Measurements from ENCODE around the gene TMEM184A.

The TMEM184A gene

GRCh38 chr7:1529383-1530116 lies 26.5 kb downstream of the TMEM184A start:
- TF ChIP-seq EGR1 (IDR thresholded peaks at IDR 0.05) (no peak), USF1 (IDR thresholded peaks at IDR 0.05) (no peak), TAF1 (IDR thresholded peaks at IDR 0.05; ENCODE audit: low read depth) (no peak), CEBPB (IDR thresholded peaks at IDR 0.05) (no peak), REST (IDR thresholded peaks at IDR 0.05; ENCODE audit: low read depth) (no peak), ZBTB7A (IDR thresholded peaks at IDR 0.05; ENCODE audit: low read depth) (no peak), YY1 (IDR thresholded peaks at IDR 0.05; ENCODE audit: low read depth) (no peak), TEAD4 (IDR thresholded peaks at IDR 0.05) (no peak), TCF12 (IDR thresholded peaks at IDR 0.05; ENCODE audit: low read depth) (no peak), EP300 (IDR thresholded peaks at IDR 0.05; ENCODE audit: borderline replicate concordance) (no peak), RAD21 (IDR thresholded peaks at IDR 0.05; ENCODE audit: low read depth) (no peak), NFIC (IDR thresholded peaks at IDR 0.05) (no peak), FOXM1 (IDR thresholded peaks at IDR 0.05; ENCODE audit: borderline replicate concordance, low read depth) (no peak)

GRCh38 chr7:1526271-1526754 lies 29.7 kb downstream of the TMEM184A start:
- TF ChIP-seq REST (IDR thresholded peaks at IDR 0.05; ENCODE audit: low read depth) (no peak), RAD21 (IDR thresholded peaks at IDR 0.05; ENCODE audit: low read depth) (no peak), CREB1 (IDR thresholded peaks at IDR 0.05; ENCODE audit: low read depth) (no peak), TEAD4 (IDR thresholded peaks at IDR 0.05) (no peak), USF1 (IDR thresholded peaks at IDR 0.05) (no peak)

GRCh38 chr7:1525409-1525808 lies 30.6 kb downstream of the TMEM184A start:
- TF ChIP-seq TCF12 (IDR thresholded peaks at IDR 0.05; ENCODE audit: low read depth) (no peak), USF1 (IDR thresholded peaks at IDR 0.05) (no peak), EP300 (IDR thresholded peaks at IDR 0.05; ENCODE audit: borderline replicate concordance) (no peak), REST (IDR thresholded peaks at IDR 0.05; ENCODE audit: low read depth) (no peak), CEBPB (IDR thresholded peaks at IDR 0.05) (no peak), TAF1 (IDR thresholded peaks at IDR 0.05; ENCODE audit: low read depth) (no peak), ZBTB7A (IDR thresholded peaks at IDR 0.05; ENCODE audit: low read depth) (no peak), TEAD4 (IDR thresholded peaks at IDR 0.05) (no peak), CREB1 (IDR thresholded peaks at IDR 0.05; ENCODE audit: low read depth) (no peak), NFIC (IDR thresholded peaks at IDR 0.05) (no peak), FOXM1 (IDR thresholded peaks at IDR 0.05; ENCODE audit: borderline replicate concordance, low read depth) (no peak), RAD21 (IDR thresholded peaks at IDR 0.05; ENCODE audit: low read depth) (no peak), EGR1 (IDR thresholded peaks at IDR 0.05) (no peak), YY1 (IDR thresholded peaks at IDR 0.05; ENCODE audit: low read depth) (no peak)
- TF ChIP-seq, protein P1, sequence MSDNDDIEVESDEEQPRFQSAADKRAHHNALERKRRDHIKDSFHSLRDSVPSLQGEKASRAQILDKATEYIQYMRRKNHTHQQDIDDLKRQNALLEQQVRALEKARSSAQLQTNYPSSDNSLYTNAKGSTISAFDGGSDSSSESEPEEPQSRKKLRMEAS (IDR thresholded peaks at IDR 0.05), result no peak

GRCh38 chr7:1523844-1524243 lies 32.2 kb downstream of the TMEM184A start:
- TF ChIP-seq CREB1 (IDR thresholded peaks at IDR 0.05; ENCODE audit: low read depth) (no peak), FOXM1 (IDR thresholded peaks at IDR 0.05; ENCODE audit: borderline replicate concordance, low read depth) (no peak), TEAD4 (IDR thresholded peaks at IDR 0.05) (no peak), USF1 (IDR thresholded peaks at IDR 0.05) (no peak), CEBPB (IDR thresholded peaks at IDR 0.05) (no peak), EP300 (IDR thresholded peaks at IDR 0.05; ENCODE audit: borderline replicate concordance) (no peak), RAD21 (IDR thresholded peaks at IDR 0.05; ENCODE audit: low read depth) (no peak), YY1 (IDR thresholded peaks at IDR 0.05; ENCODE audit: low read depth) (no peak), REST (IDR thresholded peaks at IDR 0.05; ENCODE audit: low read depth) (no peak), EGR1 (IDR thresholded peaks at IDR 0.05) (no peak), ZBTB7A (IDR thresholded peaks at IDR 0.05; ENCODE audit: low read depth) (no peak), TCF12 (IDR thresholded peaks at IDR 0.05; ENCODE audit: low read depth) (no peak), TAF1 (IDR thresholded peaks at IDR 0.05; ENCODE audit: low read depth) (no peak), NFIC (IDR thresholded peaks at IDR 0.05) (no peak)
- TF ChIP-seq, protein P1 (IDR thresholded peaks at IDR 0.05), result no peak

Data from Ishikawa (cell line).